ENCODE measurements around the gene CREB3L1. TPM values are rescaled to one million over a fixed set of nuclear protein-coding genes. Genes with fewer than 3 reads are reported as not detected.

CREB3L1 gene
- total and polyA plus RNA-seq, 2 experiments from 2014 or later, result 8.5 to 10.4 TPM

DNA sequence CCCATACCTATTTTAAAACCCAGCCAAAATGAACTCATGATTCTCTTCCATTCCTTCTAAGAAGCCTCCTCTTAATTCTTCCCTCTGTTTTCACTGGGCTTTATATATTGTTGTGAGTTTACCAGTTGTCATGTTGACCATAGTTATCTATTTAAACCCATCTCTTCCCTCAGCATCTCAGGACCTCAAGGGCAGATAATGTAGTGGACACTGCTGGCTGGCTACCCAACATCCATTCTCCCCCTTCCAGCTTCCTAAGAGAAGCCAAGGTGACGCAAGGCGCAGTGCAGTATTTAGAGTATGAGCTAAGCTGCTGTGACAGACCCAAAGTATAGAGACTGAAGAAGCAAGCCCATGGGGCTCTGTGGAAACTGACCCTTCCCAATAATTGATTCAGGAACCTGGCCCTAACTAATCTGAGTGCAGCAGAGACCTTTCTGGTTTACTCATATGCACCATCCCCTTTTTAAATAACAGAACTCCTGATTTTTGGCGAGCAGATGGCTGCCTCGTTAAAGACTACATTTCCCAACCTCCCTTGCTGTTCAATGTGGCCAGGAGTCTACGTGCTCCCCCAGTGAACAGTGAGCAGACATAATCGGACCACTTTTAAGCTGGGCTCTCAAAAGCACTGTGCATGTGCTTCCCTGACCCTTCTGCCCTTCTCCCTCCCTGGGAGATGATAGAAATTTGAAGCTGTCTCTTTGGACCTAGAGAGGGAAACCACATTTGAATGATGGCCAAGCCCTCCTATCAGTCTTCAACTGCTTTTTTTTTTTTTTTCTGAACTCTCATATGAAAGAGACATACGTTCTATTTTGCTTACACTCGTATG lies 28.1 kb upstream of the CREB3L1 start (continued):
- TF ChIP-seq EZH2phosphoT487 (IDR thresholded peaks at IDR 0.05; ENCODE audit: unreplicated experiment), result no peak

DNA sequence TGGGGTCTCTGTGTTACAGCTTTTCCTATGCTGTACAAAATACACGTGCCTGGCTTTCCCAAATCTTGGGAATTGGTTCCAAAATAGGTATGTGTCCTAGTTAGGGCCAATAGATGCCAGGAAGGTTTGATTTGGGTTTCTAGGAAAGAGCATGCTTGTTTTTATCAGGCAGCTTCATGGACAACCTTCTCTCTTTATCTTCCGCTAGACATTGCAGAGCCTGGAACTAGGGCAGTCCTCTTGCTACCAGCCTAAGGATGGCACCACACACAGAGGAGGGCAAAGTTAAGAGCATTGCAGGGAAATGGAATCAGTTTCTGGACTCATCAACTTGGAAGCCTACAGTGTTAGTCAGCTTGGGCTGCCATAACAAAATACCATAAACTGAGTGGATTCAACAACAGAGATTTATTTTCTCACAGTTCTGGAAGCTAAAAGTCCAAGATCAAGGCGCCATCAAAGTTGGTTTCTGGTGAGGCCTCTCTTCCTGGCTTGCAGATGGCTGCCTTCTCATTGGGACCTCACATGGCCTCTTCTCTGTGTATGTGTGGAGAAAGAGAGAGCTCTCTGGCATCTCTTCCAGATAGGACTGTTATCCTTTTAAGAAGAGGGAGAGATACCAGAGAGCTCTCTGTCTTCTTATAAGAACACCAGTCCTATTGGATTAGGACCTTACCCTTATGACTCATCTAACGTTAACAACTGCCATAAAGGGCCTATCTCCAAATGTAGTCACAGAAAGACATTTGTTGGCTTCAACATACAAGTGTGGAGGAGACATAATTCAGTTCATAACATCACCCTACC lies 27.3 kb upstream of the CREB3L1 start:
- H3K36me3 ChIP-seq (ENCODE audit: insufficient read depth), result no peaks in the 10 kb centered on the region
- 0 out of 2 replicates have a peak overlapping the region, but pooled peaks have one; percentile 17 for H3K4me2 ChIP-seq
- DNase-seq (ENCODE audit: low spot score) (no peak), ATAC-seq (no peak)
- H3K27ac Mint-ChIP-seq, result peak overlapping the region; percentile 60; the same call in 1 of the 2 replicates
- no peaks in the 10 kb centered on the region for H4K20me1 ChIP-seq (replicated peaks; ENCODE audit: insufficient read depth)
- H3K9me3 Mint-ChIP-seq, result no peaks in the 10 kb centered on the region
- no peak overlapping the region for H3K27ac ChIP-seq (ENCODE audit: low read depth)
- peaks cover 17% of the 10 kb centered on the region for H3K4me1 ChIP-seq (ENCODE audit: insufficient read depth)
- peak overlapping the region; percentile 92 for H2AFZ ChIP-seq
- H3F3A ChIP-seq (replicated peaks; ENCODE audit: low read depth), result peaks cover 6% of the 10 kb centered on the region
- no peak overlapping the region; the same call in 2 of the 3 replicates for H3K4me3 Mint-ChIP-seq
- peaks cover 32% of the 10 kb centered on the region for H3K4me1 Mint-ChIP-seq
- H3K4me3 ChIP-seq, result no peak overlapping the region
- H3K27me3 Mint-ChIP-seq (ENCODE audit: insufficient read depth, low read depth, poor library complexity), result peaks cover 11% of the 10 kb centered on the region
- H3K79me2 ChIP-seq (replicated peaks; ENCODE audit: insufficient read depth), result no peaks in the 10 kb centered on the region
- no peaks in the 10 kb centered on the region for H3K36me3 Mint-ChIP-seq (ENCODE audit: low read depth)
- H3K9me2 ChIP-seq (ENCODE audit: insufficient read depth), result no peaks in the 10 kb centered on the region
- H3K27me3 ChIP-seq (ENCODE audit: insufficient read depth), result no peaks in the 10 kb centered on the region
- TF ChIP-seq, protein P1, sequence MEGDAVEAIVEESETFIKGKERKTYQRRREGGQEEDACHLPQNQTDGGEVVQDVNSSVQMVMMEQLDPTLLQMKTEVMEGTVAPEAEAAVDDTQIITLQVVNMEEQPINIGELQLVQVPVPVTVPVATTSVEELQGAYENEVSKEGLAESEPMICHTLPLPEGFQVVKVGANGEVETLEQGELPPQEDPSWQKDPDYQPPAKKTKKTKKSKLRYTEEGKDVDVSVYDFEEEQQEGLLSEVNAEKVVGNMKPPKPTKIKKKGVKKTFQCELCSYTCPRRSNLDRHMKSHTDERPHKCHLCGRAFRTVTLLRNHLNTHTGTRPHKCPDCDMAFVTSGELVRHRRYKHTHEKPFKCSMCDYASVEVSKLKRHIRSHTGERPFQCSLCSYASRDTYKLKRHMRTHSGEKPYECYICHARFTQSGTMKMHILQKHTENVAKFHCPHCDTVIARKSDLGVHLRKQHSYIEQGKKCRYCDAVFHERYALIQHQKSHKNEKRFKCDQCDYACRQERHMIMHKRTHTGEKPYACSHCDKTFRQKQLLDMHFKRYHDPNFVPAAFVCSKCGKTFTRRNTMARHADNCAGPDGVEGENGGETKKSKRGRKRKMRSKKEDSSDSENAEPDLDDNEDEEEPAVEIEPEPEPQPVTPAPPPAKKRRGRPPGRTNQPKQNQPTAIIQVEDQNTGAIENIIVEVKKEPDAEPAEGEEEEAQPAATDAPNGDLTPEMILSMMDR (conservative IDR thresholded peaks at IDR 0.05; ENCODE audit: low read depth in 2 of 2), result no peak
- TF ChIP-seq, protein P2, sequence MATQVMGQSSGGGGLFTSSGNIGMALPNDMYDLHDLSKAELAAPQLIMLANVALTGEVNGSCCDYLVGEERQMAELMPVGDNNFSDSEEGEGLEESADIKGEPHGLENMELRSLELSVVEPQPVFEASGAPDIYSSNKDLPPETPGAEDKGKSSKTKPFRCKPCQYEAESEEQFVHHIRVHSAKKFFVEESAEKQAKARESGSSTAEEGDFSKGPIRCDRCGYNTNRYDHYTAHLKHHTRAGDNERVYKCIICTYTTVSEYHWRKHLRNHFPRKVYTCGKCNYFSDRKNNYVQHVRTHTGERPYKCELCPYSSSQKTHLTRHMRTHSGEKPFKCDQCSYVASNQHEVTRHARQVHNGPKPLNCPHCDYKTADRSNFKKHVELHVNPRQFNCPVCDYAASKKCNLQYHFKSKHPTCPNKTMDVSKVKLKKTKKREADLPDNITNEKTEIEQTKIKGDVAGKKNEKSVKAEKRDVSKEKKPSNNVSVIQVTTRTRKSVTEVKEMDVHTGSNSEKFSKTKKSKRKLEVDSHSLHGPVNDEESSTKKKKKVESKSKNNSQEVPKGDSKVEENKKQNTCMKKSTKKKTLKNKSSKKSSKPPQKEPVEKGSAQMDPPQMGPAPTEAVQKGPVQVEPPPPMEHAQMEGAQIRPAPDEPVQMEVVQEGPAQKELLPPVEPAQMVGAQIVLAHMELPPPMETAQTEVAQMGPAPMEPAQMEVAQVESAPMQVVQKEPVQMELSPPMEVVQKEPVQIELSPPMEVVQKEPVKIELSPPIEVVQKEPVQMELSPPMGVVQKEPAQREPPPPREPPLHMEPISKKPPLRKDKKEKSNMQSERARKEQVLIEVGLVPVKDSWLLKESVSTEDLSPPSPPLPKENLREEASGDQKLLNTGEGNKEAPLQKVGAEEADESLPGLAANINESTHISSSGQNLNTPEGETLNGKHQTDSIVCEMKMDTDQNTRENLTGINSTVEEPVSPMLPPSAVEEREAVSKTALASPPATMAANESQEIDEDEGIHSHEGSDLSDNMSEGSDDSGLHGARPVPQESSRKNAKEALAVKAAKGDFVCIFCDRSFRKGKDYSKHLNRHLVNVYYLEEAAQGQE (IDR thresholded peaks at IDR 0.05; ENCODE audit: unreplicated experiment), result no peak
- no peak for TF ChIP-seq JUNB (IDR thresholded peaks at IDR 0.05; ENCODE audit: unreplicated experiment)
- no peak for TF ChIP-seq STAT1 (IDR thresholded peaks at IDR 0.05; ENCODE audit: unreplicated experiment)
- TF ChIP-seq EZH2phosphoT487 (IDR thresholded peaks at IDR 0.05; ENCODE audit: unreplicated experiment), result no peak
- TF ChIP-seq CREB1 (CRISPR knock-in tag; IDR thresholded peaks at IDR 0.05; ENCODE audit: low read depth), result no peak
- no peak for TF ChIP-seq ETS1 (IDR thresholded peaks at IDR 0.05)
- TF ChIP-seq ZNF331 (CRISPR knock-in tag; IDR thresholded peaks at IDR 0.05; ENCODE audit: low read depth), result no peak
- no peak for TF ChIP-seq ZNF114 (CRISPR knock-in tag; IDR thresholded peaks at IDR 0.05)
- TF ChIP-seq NANOG (IDR thresholded peaks at IDR 0.05; ENCODE audit: borderline replicate concordance), result no peak
- TF ChIP-seq EZH2 (IDR thresholded peaks at IDR 0.05; ENCODE audit: low read depth, unreplicated experiment), result no peak

All from GM23338 (cell line).